Measurements from ENCODE around the gene C22orf39.
"Not testable (repeated sequence)": the region's sequence is repeated elsewhere in the genome, so short reads cannot be mapped to it uniquely, and the experiment has no call there.

Gene C22orf39

GRCh38 chr22:19436444-19437161 is 10.9 kb downstream of the C22orf39 start:
- not testable (repeated sequence) for H3K9me3 ChIP-seq (ENCODE audit: control insufficient read depth, insufficient read depth, low read length); H3K9ac ChIP-seq (ENCODE audit: low read depth, low read length); H3K4me1 ChIP-seq (ENCODE audit: insufficient read depth, low read length); H3K36me3 ChIP-seq (ENCODE audit: insufficient read depth, low read length)

GRCh38 chr22:19434829-19435580 is 12.5 kb downstream of the C22orf39 start:
- H3K4me1 ChIP-seq (ENCODE audit: insufficient read depth, low read length), result 0 out of 2 replicates have a peak, but pooled peaks cover 3% of the 10 kb centered on the region
- no peaks in the 10 kb centered on the region for H3K9me3 ChIP-seq (ENCODE audit: control insufficient read depth, insufficient read depth, low read length)
- no peak overlapping the region for H3K9ac ChIP-seq (ENCODE audit: low read depth, low read length)
- H3K36me3 ChIP-seq (ENCODE audit: insufficient read depth, low read length), result peaks cover 7% of the 10 kb centered on the region; the same call in 1 of the 2 replicates

GRCh38 chr22:19434401-19434800 is 13.1 kb downstream of the C22orf39 start:
- Histone ChIP-seq H3K4me1 (ENCODE audit: insufficient read depth, low read length) (0 out of 2 replicates have a peak, but pooled peaks cover 4% of the 10 kb centered on the region), H3K9me3 (ENCODE audit: control insufficient read depth, insufficient read depth, low read length) (no peaks in the 10 kb centered on the region), H3K36me3 (ENCODE audit: insufficient read depth, low read length) (peaks cover 7% of the 10 kb centered on the region; the same call in 1 of the 2 replicates), H3K9ac (ENCODE audit: low read depth, low read length) (no peak overlapping the region)

GRCh38 chr22:19432133-19432851 is 15.2 kb downstream of the C22orf39 start, which contains the start of gene MRPL40:
Gene MRPL40 (plus strand): TSS chr22:19432545. CDS start chr22:19432555, 10 bp downstream.
- Histone ChIP-seq H3K36me3 (ENCODE audit: insufficient read depth, low read length) (peaks cover 6% of the 10 kb centered on the region; the same call in 1 of the 2 replicates), H3K9me3 (ENCODE audit: control insufficient read depth, insufficient read depth, low read length) (no peaks in the 10 kb centered on the region), H3K9ac (ENCODE audit: low read depth, low read length) (peak within 1 kb of the TSS; percentile 81), H3K4me1 (ENCODE audit: insufficient read depth, low read length) (0 out of 2 replicates have a peak, but pooled peaks cover 4% of the 10 kb centered on the region)

GRCh38 chr22:19431649-19432132 is 15.8 kb downstream of the C22orf39 start, which contains the start of gene HIRA:
Gene HIRA (minus strand): TSS chr22:19431733. CDS start chr22:19431476, 257 bp downstream.
- H3K9me3 ChIP-seq (ENCODE audit: control insufficient read depth, insufficient read depth, low read length), result no peaks in the 10 kb centered on the region
- 0 out of 2 replicates have a peak, but pooled peaks cover 4% of the 10 kb centered on the region for H3K4me1 ChIP-seq (ENCODE audit: insufficient read depth, low read length)
- peaks cover 4% of the 10 kb centered on the region; the same call in 1 of the 2 replicates for H3K36me3 ChIP-seq (ENCODE audit: insufficient read depth, low read length)
- peak within 1 kb of the TSS; percentile 81 for H3K9ac ChIP-seq (ENCODE audit: low read depth, low read length)

GRCh38 chr22:19430890-19431541 is 16.5 kb downstream of the C22orf39 start:
- Histone ChIP-seq H3K4me1 (ENCODE audit: insufficient read depth, low read length) (0 out of 2 replicates have a peak, but pooled peaks cover 4% of the 10 kb centered on the region), H3K9ac (ENCODE audit: low read depth, low read length) (peak overlapping the region; percentile 59), H3K9me3 (ENCODE audit: control insufficient read depth, insufficient read depth, low read length) (no peaks in the 10 kb centered on the region), H3K36me3 (ENCODE audit: insufficient read depth, low read length) (peaks cover 4% of the 10 kb centered on the region; the same call in 1 of the 2 replicates)

GRCh38 chr22:19429950-19430889 is 17.3 kb downstream of the C22orf39 start:
- Histone ChIP-seq H3K4me1 (ENCODE audit: insufficient read depth, low read length) (0 out of 2 replicates have a peak, but pooled peaks cover 4% of the 10 kb centered on the region), H3K9me3 (ENCODE audit: control insufficient read depth, insufficient read depth, low read length) (no peaks in the 10 kb centered on the region), H3K36me3 (ENCODE audit: insufficient read depth, low read length) (peaks cover under 1% of the 10 kb centered on the region; the same call in 1 of the 2 replicates), H3K9ac (ENCODE audit: low read depth, low read length) (peak overlapping the region; percentile 59)

- Histone ChIP-seq H3K4me1 (ENCODE audit: insufficient read depth, low read length) (peaks cover 12% of the 10 kb centered on the region), H3K36me3 (ENCODE audit: insufficient read depth, low read length) (peaks cover 4% of the 10 kb centered on the region; the same call in 1 of the 2 replicates), H3K9ac (ENCODE audit: low read depth, low read length) (no peak overlapping the region), H3K9me3 (ENCODE audit: control insufficient read depth, insufficient read depth, low read length) (no peaks in the 10 kb centered on the region)
These were observed 23.4 kb downstream of the C22orf39 start for GRCh38 chr22:19424186-19424500.

GRCh38 chr22:19422440-19423301 is 24.8 kb downstream of the C22orf39 start:
- H3K9ac ChIP-seq (ENCODE audit: low read depth, low read length), result no peak overlapping the region

GRCh38 chr22:19420321-19420720 is 27.2 kb downstream of the C22orf39 start:
- Histone ChIP-seq H3K9me3 (ENCODE audit: control insufficient read depth, insufficient read depth, low read length) (no peaks in the 10 kb centered on the region), H3K36me3 (ENCODE audit: insufficient read depth, low read length) (peaks cover 4% of the 10 kb centered on the region; the same call in 1 of the 2 replicates), H3K4me1 (ENCODE audit: insufficient read depth, low read length) (peaks cover 12% of the 10 kb centered on the region), H3K9ac (ENCODE audit: low read depth, low read length) (no peak overlapping the region)

More at GRCh38 chr22:19422440-19423301, 24.8 kb downstream of the C22orf39 start:
- Histone ChIP-seq H3K4me1 (ENCODE audit: insufficient read depth, low read length) (peaks cover 12% of the 10 kb centered on the region), H3K9me3 (ENCODE audit: control insufficient read depth, insufficient read depth, low read length) (no peaks in the 10 kb centered on the region), H3K36me3 (ENCODE audit: insufficient read depth, low read length) (peaks cover 4% of the 10 kb centered on the region; the same call in 1 of the 2 replicates)

- H3K4me1 ChIP-seq (ENCODE audit: insufficient read depth, low read length), result peaks cover 12% of the 10 kb centered on the region
- H3K9ac ChIP-seq (ENCODE audit: low read depth, low read length), result no peak overlapping the region
- peaks cover 4% of the 10 kb centered on the region; the same call in 1 of the 2 replicates for H3K36me3 ChIP-seq (ENCODE audit: insufficient read depth, low read length)
- no peaks in the 10 kb centered on the region for H3K9me3 ChIP-seq (ENCODE audit: control insufficient read depth, insufficient read depth, low read length)
These were observed 27.9 kb downstream of the C22orf39 start for GRCh38 chr22:19419464-19420178.
